ENCODE data around the gene CCDC92. TPM values are rescaled to one million over a fixed set of nuclear protein-coding genes. Genes with fewer than 3 reads are reported as not detected.
A peak's percentile ranks its signal among the peaks of the same experiment; 100 is the strongest.

The CCDC92 gene
- total RNA-seq, 5 donors from 2014 or later (not counting 1 experiment from before 2014, with no cell fraction given), result 22.1 to 44.9 (median 38.7) TPM

DNA sequence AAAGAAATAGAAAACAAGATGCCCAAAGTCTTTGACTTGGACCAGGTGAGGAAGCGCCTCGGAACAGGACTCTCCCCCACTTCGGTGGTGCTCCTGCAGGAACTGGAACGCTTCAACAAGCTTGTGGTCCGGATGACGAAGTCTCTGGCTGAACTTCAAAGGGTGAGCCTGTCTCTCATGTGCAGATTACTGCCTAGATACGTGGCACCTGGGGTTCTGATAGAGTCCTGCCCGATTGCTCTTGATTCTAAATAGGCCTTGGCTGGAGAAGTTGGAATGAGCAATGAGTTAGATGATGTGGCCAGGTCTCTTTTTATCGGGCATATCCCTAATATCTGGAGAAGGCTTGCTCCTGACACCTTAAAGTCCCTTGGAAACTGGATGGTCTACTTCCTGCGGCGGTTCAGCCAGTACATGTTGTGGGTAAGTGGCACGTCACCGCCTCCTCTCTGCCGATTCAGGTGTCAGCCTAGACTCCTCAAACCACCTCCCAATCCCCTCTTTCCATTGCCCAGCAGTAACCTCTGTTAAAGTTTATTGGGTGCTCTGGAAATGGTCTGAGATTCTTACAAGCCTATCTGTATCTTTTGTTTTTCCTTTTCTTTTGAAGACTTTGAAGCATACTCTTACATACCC lies 40.8 kb downstream of the CCDC92 start:
- peaks cover 0 to 10% of the 10 kb centered on the region in 2 donors for H3K36me3 ChIP-seq (ENCODE audit: control insufficient read depth in 2 of 2, extremely low read depth in 1 of 2, insufficient read depth in 1 of 2, low read length in 1 of 2)
- peaks cover 9 to 35% of the 10 kb centered on the region in 2 experiments for H3K4me1 ChIP-seq (ENCODE audit: control insufficient read depth in 1 of 2, extremely low read depth in 1 of 2, insufficient read depth in 2 of 2, low read length in 2 of 2)
- peak; percentile 82 to 96 (median 91) for ATAC-seq (replicated peaks in 1 of 4)
- POLR2A ChIA-PET, result interaction anchor here in 1 of 2 donors (0.6 to 0.7 kb wide), 2 partner anchors 30 to 187 kb away, joined by 3 to 5 read pairs; no protein-coding TSS in a partner anchor
- Mint-ChIP-seq H3K4me1 (peaks cover 22 to 33% (median 26%) of the 10 kb centered on the region in 3 donors), H3K27ac (peak overlapping the region in 1 of 2 donors; percentile 7), H3K27me3 (peaks cover 0 to 3% of the 10 kb centered on the region in 2 donors), H3K4me3 (peak overlapping the region; percentile 40 to 65 (median 56)), H3K9me3 (no peaks in the 10 kb centered on the region), H3K36me3 (peaks cover 6% of the 10 kb centered on the region)
- WGBS (ENCODE audit: insufficient coverage), result 17% methylated on average over 8 of the region's 14 CpGs
- peak overlapping the region; percentile 17 to 21 for H3K4me3 ChIP-seq (ENCODE audit: control insufficient read depth in 1 of 2, extremely low read depth in 1 of 2, low read length in 1 of 2)
- DNase-seq, result peak; percentile 10 to 75 (median 51)
- peaks cover 0 to 42% of the 10 kb centered on the region in 2 experiments for H3K27me3 ChIP-seq (replicated peaks in 1 of 2; ENCODE audit: control insufficient read depth in 2 of 2, extremely low read depth in 1 of 2, insufficient read depth in 2 of 2, low read length in 1 of 2)
- no peaks in the 10 kb centered on the region for H3K9me3 ChIP-seq
- CTCF ChIA-PET, result interaction anchor here (0.7 to 1.1 kb wide), 3 partner anchors 10 to 21 kb away, joined by 3 to 8 read pairs (median 3); no protein-coding TSS in a partner anchor
- no peak overlapping the region for H3K27ac ChIP-seq (ENCODE audit: low read length)

DNA sequence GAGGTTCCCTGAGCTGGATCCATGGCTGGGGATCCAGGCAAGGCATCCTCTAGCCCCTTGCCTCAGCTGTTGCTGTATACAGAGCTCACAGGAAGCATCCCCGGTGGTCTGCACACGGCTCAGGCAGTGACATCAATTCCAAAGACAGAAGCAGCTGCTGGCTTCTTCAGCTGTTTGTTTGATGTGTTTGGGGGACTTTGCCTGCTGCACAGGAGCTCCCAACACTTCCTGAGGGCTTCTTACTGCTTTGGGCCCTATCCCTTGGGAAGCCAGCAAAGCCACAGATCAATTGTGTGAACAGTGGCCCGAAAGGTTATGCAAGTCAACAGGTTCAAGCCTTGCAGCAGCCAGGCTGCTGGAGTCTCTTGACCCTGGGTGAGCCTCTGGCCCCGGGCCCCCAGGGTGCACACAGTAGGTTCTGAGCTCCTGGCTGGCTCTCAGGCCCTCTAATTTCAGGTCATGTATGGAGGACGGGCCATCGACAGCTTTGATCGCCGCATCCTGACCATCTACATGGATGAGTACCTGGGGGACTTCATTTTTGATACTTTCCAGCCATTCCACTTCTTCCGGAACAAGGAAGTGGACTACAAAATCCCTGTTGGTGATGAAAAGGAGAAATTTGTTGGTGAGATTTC lies 42.6 kb downstream of the CCDC92 start:
- ATAC-seq (replicated peaks in 1 of 4), result no peak
- Mint-ChIP-seq H3K27ac (no peak overlapping the region), H3K36me3 (no peaks in the 10 kb centered on the region), H3K4me1 (peaks cover 17 to 26% (median 20%) of the 10 kb centered on the region in 3 donors), H3K4me3 (no peak overlapping the region), H3K27me3 (peaks cover 0 to 3% of the 10 kb centered on the region in 2 donors), H3K9me3 (no peaks in the 10 kb centered on the region)
- Histone ChIP-seq H3K36me3 (ENCODE audit: control insufficient read depth in 2 of 2, extremely low read depth in 1 of 2, insufficient read depth in 1 of 2, low read length in 1 of 2) (no peaks in the 10 kb centered on the region), H3K27ac (ENCODE audit: low read length) (no peak overlapping the region), H3K9me3 (no peaks in the 10 kb centered on the region), H3K4me1 (ENCODE audit: control insufficient read depth in 1 of 2, extremely low read depth in 1 of 2, insufficient read depth in 2 of 2, low read length in 2 of 2) (peaks cover 9 to 30% of the 10 kb centered on the region in 2 experiments), H3K27me3 (replicated peaks in 1 of 2; ENCODE audit: control insufficient read depth in 2 of 2, extremely low read depth in 1 of 2, insufficient read depth in 2 of 2, low read length in 1 of 2) (peaks cover 0 to 53% of the 10 kb centered on the region in 2 experiments), H3K4me3 (ENCODE audit: control insufficient read depth in 1 of 2, extremely low read depth in 1 of 2, low read length in 1 of 2) (no peak overlapping the region)
- no peak for DNase-seq
- ChIA-PET CTCF (no interaction called here), POLR2A (no interaction called here)
- 63% methylated on average over 4 of the region's 9 CpGs for WGBS (ENCODE audit: insufficient coverage)

DNA sequence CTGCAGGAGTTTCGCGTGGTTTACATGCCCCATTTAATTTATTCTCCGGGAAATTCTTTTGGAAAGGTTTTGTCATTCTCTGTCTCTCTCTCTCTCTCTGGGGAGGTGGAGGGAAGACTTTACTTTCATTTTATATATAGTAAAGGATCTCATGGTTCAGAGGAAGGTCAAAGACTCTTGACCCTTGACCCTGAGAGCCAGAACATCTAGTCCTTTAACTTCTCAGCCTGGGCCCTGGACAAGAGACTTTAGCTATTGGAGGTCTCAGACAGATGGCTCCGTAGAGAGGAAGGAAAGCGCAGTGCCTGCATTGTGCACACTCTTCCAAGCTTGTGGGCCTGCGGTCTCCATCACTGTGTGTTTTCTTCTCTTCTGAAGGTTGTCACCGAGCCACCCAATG lies 43.7 kb downstream of the CCDC92 start:
- Mint-ChIP-seq H3K27me3 (peaks cover 0 to 3% of the 10 kb centered on the region in 2 donors), H3K4me3 (no peak overlapping the region), H3K36me3 (no peaks in the 10 kb centered on the region), H3K27ac (no peak overlapping the region), H3K9me3 (no peaks in the 10 kb centered on the region), H3K4me1 (peaks cover 17 to 22% (median 20%) of the 10 kb centered on the region in 3 donors)
- ChIA-PET CTCF (no interaction called here), POLR2A (no interaction called here)
- Histone ChIP-seq H3K9me3 (no peaks in the 10 kb centered on the region), H3K27me3 (replicated peaks in 1 of 2; ENCODE audit: control insufficient read depth in 2 of 2, extremely low read depth in 1 of 2, insufficient read depth in 2 of 2, low read length in 1 of 2) (peaks cover 0 to 53% of the 10 kb centered on the region in 2 experiments), H3K4me1 (ENCODE audit: control insufficient read depth in 1 of 2, extremely low read depth in 1 of 2, insufficient read depth in 2 of 2, low read length in 2 of 2) (peaks cover 9 to 19% of the 10 kb centered on the region in 2 experiments), H3K27ac (ENCODE audit: low read length) (no peak overlapping the region), H3K36me3 (ENCODE audit: control insufficient read depth in 2 of 2, extremely low read depth in 1 of 2, insufficient read depth in 1 of 2, low read length in 1 of 2) (no peaks in the 10 kb centered on the region), H3K4me3 (ENCODE audit: control insufficient read depth in 1 of 2, extremely low read depth in 1 of 2, low read length in 1 of 2) (no peak overlapping the region)
- DNase-seq (no peak), ATAC-seq (replicated peaks in 1 of 4) (no peak)
- WGBS (ENCODE audit: insufficient coverage), result 100% methylated on average over 4 of the region's 7 CpGs

DNA sequence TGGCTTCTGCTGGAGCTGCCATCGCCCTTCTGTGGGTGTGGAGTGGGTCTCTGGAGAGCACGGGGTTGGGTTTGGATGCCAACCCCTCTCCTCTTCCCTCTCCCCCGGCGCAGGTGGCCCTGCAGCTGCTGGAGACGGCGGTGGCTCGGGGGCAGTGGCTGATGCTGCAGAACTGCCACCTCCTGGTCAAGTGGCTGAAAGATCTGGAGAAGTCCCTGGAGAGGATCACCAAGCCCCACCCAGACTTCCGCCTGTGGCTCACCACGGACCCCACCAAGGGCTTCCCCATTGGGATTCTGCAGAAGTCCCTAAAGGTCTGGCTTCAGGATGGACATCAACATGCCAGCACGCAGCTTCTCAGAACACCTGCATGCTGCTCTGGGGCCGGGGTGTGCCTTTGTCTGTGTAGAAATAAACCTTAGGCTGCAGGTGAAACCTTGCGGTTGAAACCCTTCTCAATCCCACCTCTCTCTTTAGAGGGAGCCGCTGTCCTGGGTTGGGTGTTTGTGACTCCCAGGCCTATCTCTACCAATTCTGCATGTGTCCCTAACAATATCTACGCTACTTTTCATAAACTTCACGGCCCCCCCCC lies 44.3 kb downstream of the CCDC92 start:
- Histone ChIP-seq H3K4me1 (ENCODE audit: control insufficient read depth in 1 of 2, extremely low read depth in 1 of 2, insufficient read depth in 2 of 2, low read length in 2 of 2) (peaks cover 9 to 14% of the 10 kb centered on the region in 2 experiments), H3K27me3 (replicated peaks in 1 of 2; ENCODE audit: control insufficient read depth in 2 of 2, extremely low read depth in 1 of 2, insufficient read depth in 2 of 2, low read length in 1 of 2) (peaks cover 0 to 50% of the 10 kb centered on the region in 2 experiments), H3K9me3 (no peaks in the 10 kb centered on the region), H3K27ac (ENCODE audit: low read length) (no peak overlapping the region), H3K36me3 (ENCODE audit: control insufficient read depth in 2 of 2, extremely low read depth in 1 of 2, insufficient read depth in 1 of 2, low read length in 1 of 2) (no peaks in the 10 kb centered on the region), H3K4me3 (ENCODE audit: control insufficient read depth in 1 of 2, extremely low read depth in 1 of 2, low read length in 1 of 2) (no peak overlapping the region)
- H3K4me1 Mint-ChIP-seq, result peaks cover 17 to 19% (median 17%) of the 10 kb centered on the region in 3 donors
- ChIA-PET POLR2A (no interaction called here), CTCF (no interaction called here)
- no peaks in the 10 kb centered on the region for H3K36me3 Mint-ChIP-seq
- DNase-seq (no peak), ATAC-seq (replicated peaks in 1 of 4) (no peak)
- WGBS (ENCODE audit: insufficient coverage), result 89% methylated on average over 5 of the region's 15 CpGs
- H3K4me3 Mint-ChIP-seq, result no peak overlapping the region
- H3K27ac Mint-ChIP-seq, result no peak overlapping the region
- peaks cover 0 to 3% of the 10 kb centered on the region in 2 donors for H3K27me3 Mint-ChIP-seq
- no peaks in the 10 kb centered on the region for H3K9me3 Mint-ChIP-seq

DNA sequence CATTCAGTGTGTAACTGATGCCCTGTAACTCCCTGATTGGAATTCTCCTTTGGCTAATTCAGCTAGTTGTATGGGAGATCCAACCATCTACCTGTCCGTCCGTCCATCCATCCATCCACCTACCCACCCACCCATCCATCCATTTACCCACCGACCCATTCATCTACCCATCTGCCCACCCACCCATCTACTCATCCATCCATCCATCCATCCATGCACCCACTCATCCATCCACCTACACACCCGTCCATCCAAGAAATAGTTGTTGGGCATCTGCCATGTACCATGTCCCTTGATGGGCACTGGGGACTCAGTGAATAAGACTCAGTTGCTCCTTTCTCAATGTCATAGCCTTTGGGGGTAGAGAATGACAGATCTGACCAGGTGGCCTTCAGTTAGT lies 48.1 kb downstream of the CCDC92 start:
- POLR2A ChIA-PET, result no interaction called here
- Histone ChIP-seq H3K4me3 (ENCODE audit: control insufficient read depth in 1 of 2, extremely low read depth in 1 of 2, low read length in 1 of 2) (no peak overlapping the region), H3K27me3 (replicated peaks in 1 of 2; ENCODE audit: control insufficient read depth in 2 of 2, extremely low read depth in 1 of 2, insufficient read depth in 2 of 2, low read length in 1 of 2) (peaks cover 0 to 29% of the 10 kb centered on the region in 2 experiments), H3K4me1 (ENCODE audit: control insufficient read depth in 1 of 2, extremely low read depth in 1 of 2, insufficient read depth in 2 of 2, low read length in 2 of 2) (peaks cover 0 to 11% of the 10 kb centered on the region in 2 experiments), H3K9me3 (no peaks in the 10 kb centered on the region), H3K27ac (ENCODE audit: low read length) (no peak overlapping the region), H3K36me3 (ENCODE audit: control insufficient read depth in 2 of 2, extremely low read depth in 1 of 2, insufficient read depth in 1 of 2, low read length in 1 of 2) (no peaks in the 10 kb centered on the region)
- Mint-ChIP-seq H3K36me3 (no peaks in the 10 kb centered on the region), H3K9me3 (no peaks in the 10 kb centered on the region), H3K27ac (no peak overlapping the region), H3K4me3 (no peak overlapping the region), H3K27me3 (peaks cover 0 to 4% of the 10 kb centered on the region in 2 donors), H3K4me1 (peaks cover 6 to 10% (median 8%) of the 10 kb centered on the region in 3 donors)
- CTCF ChIA-PET, result interaction anchor here in 1 of 2 donors (0.6 kb wide), 1 partner anchor 52 kb away, joined by 6 read pairs; no protein-coding TSS in a partner anchor
- DNase-seq (no peak), ATAC-seq (replicated peaks in 1 of 4) (no peak)
- WGBS (ENCODE audit: insufficient coverage), result 89% methylated on average over 3 of the region's 4 CpGs

DNA sequence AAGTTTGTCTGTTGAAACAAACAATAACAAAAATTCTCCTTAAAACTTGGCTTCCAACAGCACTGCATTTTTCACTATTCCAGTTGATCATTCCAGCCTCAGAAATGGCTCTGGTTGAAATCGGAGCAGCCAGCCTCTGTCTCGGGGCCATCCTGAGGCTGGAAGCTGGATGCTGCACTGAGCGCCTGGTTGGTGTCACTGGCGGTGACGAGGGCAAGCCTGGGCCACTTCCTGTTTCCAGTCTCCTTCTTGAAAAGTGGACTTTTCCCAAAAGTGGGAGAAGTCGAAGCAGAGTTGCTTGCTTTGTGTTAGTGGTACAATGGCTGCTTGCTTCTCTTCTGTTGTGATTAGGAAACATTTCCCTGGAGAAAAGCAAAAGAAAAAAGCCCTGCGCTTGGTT lies 48.7 kb downstream of the CCDC92 start:
- no peak for DNase-seq
- Histone ChIP-seq H3K9me3 (no peaks in the 10 kb centered on the region), H3K4me3 (ENCODE audit: control insufficient read depth in 1 of 2, extremely low read depth in 1 of 2, low read length in 1 of 2) (no peak overlapping the region), H3K27me3 (replicated peaks in 1 of 2; ENCODE audit: control insufficient read depth in 2 of 2, extremely low read depth in 1 of 2, insufficient read depth in 2 of 2, low read length in 1 of 2) (peaks cover 0 to 24% of the 10 kb centered on the region in 2 experiments), H3K27ac (ENCODE audit: low read length) (no peak overlapping the region), H3K4me1 (ENCODE audit: control insufficient read depth in 1 of 2, extremely low read depth in 1 of 2, insufficient read depth in 2 of 2, low read length in 2 of 2) (peaks cover 0 to 11% of the 10 kb centered on the region in 2 experiments), H3K36me3 (ENCODE audit: control insufficient read depth in 2 of 2, extremely low read depth in 1 of 2, insufficient read depth in 1 of 2, low read length in 1 of 2) (no peaks in the 10 kb centered on the region)
- H3K4me1 Mint-ChIP-seq, result peaks cover 6 to 10% (median 8%) of the 10 kb centered on the region in 3 donors
- H3K36me3 Mint-ChIP-seq, result no peaks in the 10 kb centered on the region
- peaks cover 0 to 2% of the 10 kb centered on the region in 2 donors for H3K27me3 Mint-ChIP-seq
- H3K9me3 Mint-ChIP-seq, result no peaks in the 10 kb centered on the region
- no peak for ATAC-seq (replicated peaks in 1 of 4)
- no peak overlapping the region for H3K4me3 Mint-ChIP-seq
- ChIA-PET CTCF (interaction anchor here in 1 of 2 donors (0.6 kb wide), 1 partner anchor 53 kb away, joined by 6 read pairs; no protein-coding TSS in a partner anchor), POLR2A (interaction anchor here in 1 of 2 donors (0.6 kb wide), 1 partner anchor 473 kb away, joined by 4 read pairs; no protein-coding TSS in a partner anchor)
- WGBS (ENCODE audit: insufficient coverage), result 85% methylated on average over 6 of the region's 7 CpGs
- H3K27ac Mint-ChIP-seq, result no peak overlapping the region
